PC-3 (cell line): ENCODE data around the gene TDRD12. TPM values are rescaled to one million over a fixed set of nuclear protein-coding genes. Genes with fewer than 3 reads are reported as not detected.

Experiments
- ATAC-seq: fragments of 200-7000 bp; cut with Tn5 transposase; 2 replicates; pipeline ENCODE4 v1.9.1; 2020; ENCODE audit warnings: mild to moderate bottlenecking, moderate library complexity
- BruUV-seq: library from RNA; stranded (reverse); fragments of 400-500 nt; replicated peaks from 2 replicates; lab custom pipeline; 2021; lab: Mats Ljungman, UMichigan
- CTCF ChIA-PET: fragments of 300-600 bp; sonication (Branson Sonifier 250); formaldehyde crosslinking; loops from one replicate; lab custom pipeline; 2022; ENCODE audit warnings: antibody characterized with exemption; lab: Charles Lee
- POLR2A ChIA-PET: fragments of 300-600 bp; sonication (Branson Sonifier 250); formaldehyde crosslinking; loops from one replicate; lab custom pipeline; 2022; ENCODE audit warnings: antibody characterized with exemption; ENCODE audit not compliant: unreplicated experiment; lab: Charles Lee
- DNase-seq: peaks from one replicate; pipeline ENCODE4 v3.0.0-alpha.2; 2015
- H2AFZ ChIP-seq: fragments of 300-600 bp; sonication (generic); 2 replicates; pipeline ENCODE4 v1.6.0; 2016; ENCODE audit warnings: antibody characterized with exemption, low read length
- H3F3A ChIP-seq: fragments of 300-600 bp; sonication (generic); one replicate; pipeline ENCODE4 v1.6.0; 2017; ENCODE audit warnings: antibody characterized with exemption, low read length, control low read depth, mild to moderate bottlenecking; ENCODE audit not compliant: unreplicated experiment
- H3K27ac ChIP-seq: fragments of 300-600 bp; sonication (generic); 2 replicates; pipeline ENCODE4 v1.5.1; 2016; ENCODE audit warnings: mild to moderate bottlenecking, low read length
- H3K27me3 ChIP-seq: fragments of 300-600 bp; sonication (generic); 2 replicates; pipeline ENCODE4 v1.6.1; 2016; ENCODE audit warnings: low read length, mixed read lengths
- H3K36me3 ChIP-seq: fragments of 300-600 bp; sonication (generic); 2 replicates; pipeline ENCODE4 v1.6.1; 2016; ENCODE audit warnings: low read depth, mixed run types, low read length, mixed read lengths
- H3K4me1 ChIP-seq: fragments of 300-600 bp; sonication (generic); 2 replicates; pipeline ENCODE4 v1.5.1; 2016; ENCODE audit warnings: low read length; ENCODE audit not compliant: insufficient read depth
- H3K4me2 ChIP-seq: fragments of 300-600 bp; sonication (generic); 2 replicates; pipeline ENCODE4 v1.6.0; 2016; ENCODE audit warnings: low read length
- H3K4me3 ChIP-seq: fragments of 300-600 bp; sonication (generic); 2 replicates; pipeline ENCODE4 v1.5.1; 2016; ENCODE audit warnings: mild to moderate bottlenecking, low read length, mixed read lengths
- H3K79me2 ChIP-seq: fragments of 300-600 bp; sonication (generic); 2 replicates; pipeline ENCODE4 v1.6.1; 2017; ENCODE audit warnings: low read length, mixed read lengths
- H3K9ac ChIP-seq: fragments of 300-600 bp; sonication (generic); 2 replicates; pipeline ENCODE4 v1.6.0; 2016; ENCODE audit warnings: mild to moderate bottlenecking, low read length
- H3K9me2 ChIP-seq: fragments of 300-600 bp; sonication (generic); replicated peaks from 2 replicates; pipeline ENCODE4 v1.6.1; 2016; ENCODE audit warnings: mixed run types, low read length, mixed read lengths
- H3K9me3 ChIP-seq: fragments of 300-600 bp; sonication (generic); 2 replicates; pipeline ENCODE4 v1.6.1; 2016; ENCODE audit warnings: low read length, mixed read lengths
- H4K20me1 ChIP-seq: fragments of 300-600 bp; sonication (generic); 2 replicates; pipeline ENCODE4 v1.6.1; 2016; ENCODE audit warnings: low read length, mixed read lengths
- CTCF ChIP-seq: fragments of 300-600 bp; sonication (generic); conservative IDR thresholded peaks from 2 replicates; pipeline ENCODE4 v1.5.1; 2017; ENCODE audit warnings: antibody characterized with exemption, low read depth, mild to moderate bottlenecking, low read length
- EZH2 ChIP-seq: fragments of 300-600 bp; sonication (generic); IDR thresholded peaks from one replicate; pipeline ENCODE4 v1.6.1; 2017; ENCODE audit warnings: antibody characterized with exemption, mild to moderate bottlenecking, low read length; ENCODE audit not compliant: unreplicated experiment
- EZH2phosphoT487 ChIP-seq: fragments of 300-600 bp; sonication (generic); IDR thresholded peaks from 2 replicates; pipeline ENCODE4 v1.6.1; 2018; ENCODE audit warnings: mild to moderate bottlenecking, antibody characterized with exemption, low read length, borderline replicate concordance
- intact Hi-C: fragments of 100-400 bp; cut with micrococcal nuclease; formaldehyde crosslinking; loops from 2 replicates; pipeline ENCODE4 v1.9.0; 2023
- total RNA-seq: library from RNA; depleted of rRNA; stranded (reverse); fragments of >200 nt; gene quantifications from 2 replicates; pipeline ENCODE4 v1.2.3, GENCODE V29; 2014

The TDRD12 gene
- total RNA-seq, 1 experiment from 2014 or later, result not detected

- Histone ChIP-seq H3K27me3 (no peaks in the 10 kb centered on the region), H2AFZ (no peak within 1 kb of the TSS), H3K4me3 (no peak within 1 kb of the TSS), H3K9ac (no peak within 1 kb of the TSS), H3K36me3 (no peaks in the 10 kb centered on the region), H3K4me1 (no peaks in the 10 kb centered on the region), H3K9me3 (no peaks in the 10 kb centered on the region), H4K20me1 (no peaks in the 10 kb centered on the region), H3F3A (no peaks in the 10 kb centered on the region), H3K4me2 (no peak within 1 kb of the TSS), H3K27ac (no peak within 1 kb of the TSS), H3K79me2 (no peaks in the 10 kb centered on the region), H3K9me2 (no peaks in the 10 kb centered on the region)
- BruUV-seq, result no TSS peak
- ATAC-seq, result no peak
- POLR2A ChIA-PET, result interaction anchor here (0.6 kb wide), 1 partner anchor 261 kb away, joined by 30 read pairs; no protein-coding TSS in a partner anchor
- CTCF ChIA-PET, result no interaction called here
- no peak for DNase-seq
- intact Hi-C loops, result no loop called here
- no peak for TF ChIP-seq EZH2phosphoT487
- TF ChIP-seq CTCF, result no peak
- TF ChIP-seq EZH2, result no peak
These were observed 149.9 kb downstream of the TDRD12 start, which contains the start of gene SLC7A9 for GRCh38 chr19:32869369-32869965. Gene SLC7A9, minus strand, starts transcription at chr19:32869767. Its CDS starts 1,233 bp downstream, at chr19:32868534.

- Histone ChIP-seq H3K4me1 (no peaks in the 10 kb centered on the region), H3K27me3 (no peaks in the 10 kb centered on the region), H3F3A (no peaks in the 10 kb centered on the region), H3K36me3 (no peaks in the 10 kb centered on the region), H3K27ac (no peak overlapping the region), H4K20me1 (no peaks in the 10 kb centered on the region), H3K4me3 (no peak overlapping the region), H3K79me2 (no peaks in the 10 kb centered on the region), H2AFZ (no peak overlapping the region), H3K9me2 (no peaks in the 10 kb centered on the region), H3K9ac (no peak overlapping the region), H3K4me2 (no peak overlapping the region), H3K9me3 (no peaks in the 10 kb centered on the region)
- intact Hi-C loops, result no loop called here
- BruUV-seq, result no TSS peak
- DNase-seq, result no peak
- POLR2A ChIA-PET, result no interaction called here
- TF ChIP-seq CTCF (no peak), EZH2 (no peak), EZH2phosphoT487 (no peak)
- ATAC-seq, result no peak
- CTCF ChIA-PET, result no interaction called here
These were observed 150.5 kb downstream of the TDRD12 start for GRCh38 chr19:32869966-32870573.

GRCh38 chr19:32870981-32871451 is 151.4 kb downstream of the TDRD12 start:
- Histone ChIP-seq H3K9me3 (no peaks in the 10 kb centered on the region), H3F3A (no peaks in the 10 kb centered on the region), H3K27ac (no peak overlapping the region), H3K4me3 (no peak overlapping the region), H2AFZ (no peak overlapping the region), H3K4me1 (no peaks in the 10 kb centered on the region), H3K9ac (no peak overlapping the region), H3K9me2 (no peaks in the 10 kb centered on the region), H4K20me1 (no peaks in the 10 kb centered on the region), H3K27me3 (no peaks in the 10 kb centered on the region), H3K79me2 (no peaks in the 10 kb centered on the region), H3K4me2 (no peak overlapping the region), H3K36me3 (no peaks in the 10 kb centered on the region)
- BruUV-seq, result no TSS peak
- intact Hi-C loops, result no loop called here
- TF ChIP-seq EZH2 (no peak), EZH2phosphoT487 (no peak), CTCF (no peak)
- DNase-seq, result no peak
- POLR2A ChIA-PET, result no interaction called here
- ATAC-seq, result no peak
- CTCF ChIA-PET, result no interaction called here
